Stimulated activated CD4-positive, alpha-beta T cell treated with anti-CD3 and anti-CD28 coated beads, Interleukin-2, amount 100 ng/mL, for 24 hours (primary cell): ENCODE measurements around the gene TOMT.
"Not testable (repeated sequence)": the region's sequence is repeated elsewhere in the genome, so short reads cannot be mapped to it uniquely, and the experiment has no call there.

Source experiments
- DNase-seq, 2 donors: peaks; one replicate each; pipeline ENCODE4 v3.0.0-alpha.2; 2020

Gene TOMT

DNA sequence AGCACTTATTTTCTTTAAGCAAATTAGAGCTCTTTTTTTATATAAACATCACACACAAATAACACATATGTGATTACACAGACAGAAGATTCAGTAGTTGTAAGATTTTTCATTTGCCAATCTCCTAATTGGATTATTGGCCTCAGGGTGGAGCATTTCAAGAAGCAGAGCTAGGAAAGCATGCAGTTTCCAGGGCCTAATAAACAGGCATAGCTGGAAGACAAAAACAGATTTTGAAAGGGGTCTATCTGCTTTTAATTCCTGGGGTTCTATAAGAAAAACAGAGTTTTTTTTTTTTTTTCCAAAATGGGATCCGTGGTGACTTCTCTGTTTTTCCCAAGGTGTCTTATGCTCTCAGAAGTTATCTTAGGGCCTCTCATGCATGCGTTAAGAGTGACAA lies 22.2 kb downstream of the TOMT start:
- DNase-seq, result no peak

DNA sequence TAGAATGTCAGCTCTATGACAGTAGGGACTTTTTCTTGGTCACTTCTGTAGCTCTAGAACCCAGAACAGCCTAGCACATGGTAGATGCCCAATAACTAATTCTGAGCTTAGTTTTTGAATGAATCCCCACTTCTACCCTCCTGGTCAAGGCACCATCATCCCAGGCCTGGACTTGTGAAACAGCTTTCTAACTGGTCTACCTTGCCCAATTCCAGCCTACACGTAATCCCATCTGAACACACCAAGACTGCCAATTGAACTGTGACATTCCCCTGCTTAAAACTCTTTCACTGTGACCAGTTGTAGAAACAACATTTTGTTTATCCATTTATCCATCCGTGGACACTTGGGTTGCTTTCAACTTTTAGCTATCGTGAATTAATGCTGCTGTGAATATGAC lies 23.7 kb downstream of the TOMT start:
- DNase-seq, result no peak

DNA sequence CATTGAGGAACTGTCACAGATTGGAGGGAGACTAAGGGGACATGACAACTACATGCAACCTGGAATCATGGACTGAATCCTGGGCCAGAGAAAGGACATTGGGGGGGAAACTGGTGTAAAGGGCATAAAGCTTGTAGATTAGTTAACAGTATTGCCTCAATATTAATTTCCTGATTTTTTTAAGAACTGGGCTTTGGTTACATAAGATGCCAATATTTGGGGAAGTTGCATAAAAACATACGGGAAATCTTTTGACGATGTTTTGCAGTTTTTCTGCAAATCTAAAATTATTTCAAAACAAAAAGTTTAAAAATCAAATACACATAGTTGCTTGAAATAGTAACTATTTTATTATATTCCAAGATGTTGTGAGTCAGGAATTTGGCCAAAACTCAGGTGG lies 26.9 kb downstream of the TOMT start:
- no peak for DNase-seq

DNA sequence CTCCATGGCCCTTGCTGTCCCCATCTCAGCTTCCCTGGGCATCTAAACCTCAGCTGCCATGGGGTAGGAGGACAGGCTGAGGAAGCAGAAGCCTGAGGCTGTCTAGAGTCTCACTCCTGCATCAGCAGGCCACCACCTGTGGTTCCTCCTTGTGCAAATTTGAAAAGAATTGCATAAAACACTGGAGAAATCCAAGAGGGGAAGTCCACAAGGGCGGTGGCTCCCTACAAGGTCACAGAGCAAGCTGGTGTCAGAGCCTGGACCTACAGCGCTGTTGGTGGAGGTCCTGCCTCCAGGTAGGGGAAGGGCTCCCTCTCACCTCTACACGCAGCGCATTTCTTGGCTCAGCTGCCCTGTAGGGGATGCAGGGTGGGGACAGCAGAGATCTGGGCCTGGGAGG lies 29.7 kb downstream of the TOMT start, which contains the start of gene FOLR3:
FOLR3 (plus strand) TSS at position 253 of the 400 bp plus-strand sequence. CDS start 228 bp downstream, outside the sequence.
- DNase-seq, result not testable (repeated sequence)

DNA sequence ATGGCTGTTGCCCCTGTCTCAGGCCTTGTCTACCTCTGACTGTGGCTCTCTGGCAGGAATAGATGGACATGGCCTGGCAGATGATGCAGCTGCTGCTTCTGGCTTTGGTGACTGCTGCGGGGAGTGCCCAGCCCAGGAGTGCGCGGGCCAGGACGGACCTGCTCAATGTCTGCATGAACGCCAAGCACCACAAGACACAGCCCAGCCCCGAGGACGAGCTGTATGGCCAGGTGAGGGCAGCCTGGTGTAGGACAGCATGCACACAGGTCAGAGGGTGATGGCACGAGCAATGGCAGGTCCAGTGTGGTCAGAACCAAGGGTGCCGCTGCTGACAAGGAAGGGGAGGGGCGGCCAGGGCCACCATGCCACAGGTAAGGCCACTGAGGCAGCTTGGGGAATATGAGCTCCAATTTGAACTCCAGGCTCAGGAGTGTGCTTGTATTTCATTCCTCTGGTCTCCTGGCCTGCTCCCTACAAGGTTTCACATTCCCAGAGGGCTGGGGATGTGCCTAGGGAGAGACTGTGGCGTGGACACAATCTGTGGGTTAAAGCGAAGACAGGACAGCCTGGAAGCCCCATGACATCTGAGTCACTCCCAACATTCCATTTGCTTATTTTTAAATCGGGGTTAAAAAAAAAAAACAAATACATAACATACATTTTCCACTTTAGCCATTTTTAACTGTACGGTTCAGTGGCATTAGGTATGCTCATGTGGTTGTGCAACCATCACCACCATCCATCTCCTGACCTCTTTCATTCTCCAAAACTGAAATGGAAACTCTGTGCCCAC lies 30.4 kb downstream of the TOMT start:
- DNase-seq, result no peak

DNA sequence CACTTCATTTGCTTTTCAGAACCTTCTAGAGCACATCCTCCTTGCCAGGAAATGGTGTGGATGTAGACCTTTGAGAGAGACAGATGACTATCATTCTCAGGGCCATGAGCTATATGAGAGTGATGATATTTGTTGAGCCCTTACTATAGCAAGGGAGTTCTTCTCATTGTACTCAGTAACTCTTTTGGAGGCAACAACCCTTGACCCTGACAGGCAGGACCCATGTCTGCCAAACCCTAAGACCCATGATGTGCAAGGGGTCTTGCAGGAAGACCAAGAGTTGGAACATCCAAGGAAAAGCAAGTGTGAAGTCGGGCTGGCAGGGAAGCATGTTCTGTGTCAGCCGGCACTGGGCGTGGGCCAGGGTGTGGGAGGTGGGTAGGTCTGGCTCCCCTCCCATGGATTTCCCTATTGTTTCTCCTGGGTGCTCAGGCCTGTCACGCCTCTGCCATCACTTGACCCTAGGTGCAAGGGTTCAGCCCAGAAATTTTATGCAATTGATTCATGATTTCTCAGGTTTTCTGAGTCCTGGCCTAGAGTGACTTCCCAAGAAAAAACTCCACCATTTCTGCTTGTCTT lies 31.0 kb downstream of the TOMT start:
- no peak for DNase-seq

DNA sequence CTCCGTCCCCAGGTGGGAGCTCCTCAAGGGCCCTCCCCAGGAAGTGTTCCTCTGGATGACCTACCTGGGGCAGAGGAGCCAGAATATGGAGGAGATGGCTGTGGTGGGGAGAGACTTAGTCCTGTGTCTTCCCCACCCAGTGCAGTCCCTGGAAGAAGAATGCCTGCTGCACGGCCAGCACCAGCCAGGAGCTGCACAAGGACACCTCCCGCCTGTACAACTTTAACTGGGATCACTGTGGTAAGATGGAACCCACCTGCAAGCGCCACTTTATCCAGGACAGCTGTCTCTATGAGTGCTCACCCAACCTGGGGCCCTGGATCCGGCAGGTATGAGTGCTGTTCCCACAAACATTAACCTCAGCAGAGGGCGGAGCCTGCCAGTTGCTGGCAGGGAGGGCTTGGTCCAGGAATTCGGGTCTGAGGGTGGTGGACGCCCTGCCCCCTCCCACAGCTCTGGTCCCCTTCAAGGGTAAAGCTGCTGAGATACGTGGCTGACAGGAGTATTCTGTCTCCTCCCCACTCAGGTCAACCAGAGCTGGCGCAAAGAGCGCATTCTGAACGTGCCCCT lies 33.2 kb downstream of the TOMT start:
- DNase-seq, result no peak

DNA sequence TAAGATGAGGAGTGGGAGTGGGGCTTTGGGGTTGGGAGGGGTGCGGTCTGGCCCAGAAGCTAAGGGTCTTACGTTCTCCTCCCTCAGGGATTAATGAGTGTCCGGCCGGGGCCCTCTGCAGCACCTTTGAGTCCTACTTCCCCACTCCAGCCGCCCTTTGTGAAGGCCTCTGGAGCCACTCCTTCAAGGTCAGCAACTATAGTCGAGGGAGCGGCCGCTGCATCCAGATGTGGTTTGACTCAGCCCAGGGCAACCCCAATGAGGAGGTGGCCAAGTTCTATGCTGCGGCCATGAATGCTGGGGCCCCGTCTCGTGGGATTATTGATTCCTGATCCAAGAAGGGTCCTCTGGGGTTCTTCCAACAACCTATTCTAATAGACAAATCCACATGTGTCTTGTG lies 33.8 kb downstream of the TOMT start:
- DNase-seq, result no peak

DNA sequence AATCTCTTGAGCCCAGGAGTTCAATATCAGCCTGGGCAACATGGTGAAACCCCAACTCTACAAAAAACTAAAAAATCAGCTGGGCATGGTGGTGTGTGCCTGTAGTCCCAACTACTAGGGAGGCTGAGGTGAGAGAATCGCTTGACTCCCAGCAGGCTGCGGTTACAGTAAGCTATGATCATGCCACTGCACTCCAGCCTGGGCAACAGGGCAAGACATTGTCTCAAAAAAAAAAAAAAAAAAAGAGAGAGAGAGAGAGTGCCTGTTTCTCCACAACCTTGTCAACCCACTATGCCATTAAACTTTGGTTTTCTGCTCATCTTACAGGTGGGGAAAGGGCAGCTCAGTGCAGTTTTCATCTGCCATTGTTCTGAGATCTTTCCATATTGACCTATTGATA lies 34.9 kb downstream of the TOMT start:
- no peak for DNase-seq

DNA sequence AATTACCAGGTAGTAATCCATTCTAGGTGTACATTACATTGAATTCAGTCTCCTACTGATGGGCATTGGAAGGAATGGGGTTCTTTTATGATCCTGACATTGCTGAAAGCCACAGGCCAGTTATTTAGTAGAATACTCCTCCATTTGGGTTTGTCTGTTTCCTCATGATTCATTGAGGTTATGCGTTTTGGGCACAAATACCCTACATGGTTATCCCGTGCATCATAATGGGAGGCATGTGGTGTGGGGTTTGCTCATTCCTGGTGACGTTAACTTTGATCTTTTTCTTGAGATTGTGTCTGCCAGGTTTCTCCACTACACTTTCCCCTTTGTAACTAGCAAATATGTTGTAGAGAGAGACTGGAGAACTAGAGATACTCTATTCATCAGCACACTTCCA lies 35.3 kb downstream of the TOMT start:
- peak in 1 of 2 donors; percentile 9 for DNase-seq

DNA sequence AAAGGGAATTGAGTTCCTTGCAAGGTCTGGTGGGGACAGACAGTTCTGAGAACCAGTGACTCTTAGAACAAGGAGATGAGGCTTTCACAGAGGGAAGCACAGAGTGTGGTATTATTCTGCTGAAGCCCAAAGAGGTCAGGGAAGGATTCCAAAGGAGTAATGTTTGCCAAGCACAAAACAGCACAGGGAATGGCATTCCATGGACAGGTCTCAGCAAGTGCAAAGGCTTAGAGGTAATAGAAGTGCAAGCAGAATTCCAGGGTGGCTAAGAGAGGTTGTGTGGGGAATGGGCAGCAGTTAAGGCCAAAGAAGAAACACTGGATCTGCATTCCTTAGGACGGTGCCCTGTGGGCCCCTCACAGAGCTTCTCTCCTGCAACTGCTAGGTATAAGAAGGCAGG lies 36.4 kb downstream of the TOMT start:
- DNase-seq, result not testable (repeated sequence)

DNA sequence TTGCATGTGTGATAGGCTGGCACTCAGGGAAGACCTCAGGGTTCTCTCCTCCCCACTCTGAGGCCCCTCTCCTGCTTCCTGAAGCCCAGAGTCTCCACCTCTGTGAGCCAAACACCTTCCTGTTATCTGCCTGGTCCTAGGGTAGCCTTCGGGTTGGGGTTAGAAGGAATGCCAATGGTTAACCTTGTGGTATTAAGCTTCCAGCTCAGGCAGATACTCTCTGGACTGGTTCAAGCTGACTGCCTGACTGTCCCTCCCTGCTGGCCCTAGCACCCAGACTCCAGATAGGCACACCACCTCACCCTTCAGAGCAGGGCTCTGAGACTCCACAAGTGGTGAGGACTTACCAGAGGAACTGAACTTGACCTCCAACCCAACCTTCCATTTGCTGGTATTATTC lies 36.8 kb downstream of the TOMT start:
- DNase-seq, result not testable (repeated sequence)

DNA sequence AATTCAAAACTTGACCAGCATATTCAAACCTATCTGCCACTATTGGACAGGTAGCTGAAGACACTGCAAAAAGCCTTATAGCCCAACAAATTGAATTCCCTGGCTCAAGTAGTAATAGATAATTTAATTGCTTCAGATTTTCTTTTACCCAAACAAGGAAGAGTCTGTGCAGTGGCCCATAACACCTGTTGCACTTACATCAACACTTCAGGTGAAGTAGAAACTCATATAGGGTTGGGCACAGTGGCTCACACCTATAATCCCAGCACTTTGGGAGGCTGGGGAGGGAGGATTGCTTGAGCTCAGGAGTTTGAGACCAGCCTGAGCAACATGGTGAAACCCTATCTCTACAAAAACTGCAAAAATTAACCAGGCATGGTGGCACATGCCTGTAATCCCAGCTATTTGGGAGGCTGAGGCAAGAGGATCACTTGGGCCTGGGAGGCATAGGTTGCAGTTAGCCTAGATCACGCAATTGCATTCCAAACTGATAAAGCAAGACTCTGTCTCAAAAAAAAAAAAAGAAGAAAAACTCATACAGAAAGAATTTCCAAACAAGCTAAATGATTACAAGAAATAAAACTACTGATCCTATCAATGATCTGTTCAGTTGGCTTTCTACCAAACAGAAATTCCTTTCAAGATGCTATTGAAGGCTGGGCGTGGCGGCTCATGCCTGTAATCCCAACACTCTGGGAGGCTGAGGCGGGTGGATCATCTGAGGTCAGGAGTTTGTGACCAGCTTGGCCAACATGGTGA lies 39.3 kb downstream of the TOMT start:
- no peak for DNase-seq

DNA sequence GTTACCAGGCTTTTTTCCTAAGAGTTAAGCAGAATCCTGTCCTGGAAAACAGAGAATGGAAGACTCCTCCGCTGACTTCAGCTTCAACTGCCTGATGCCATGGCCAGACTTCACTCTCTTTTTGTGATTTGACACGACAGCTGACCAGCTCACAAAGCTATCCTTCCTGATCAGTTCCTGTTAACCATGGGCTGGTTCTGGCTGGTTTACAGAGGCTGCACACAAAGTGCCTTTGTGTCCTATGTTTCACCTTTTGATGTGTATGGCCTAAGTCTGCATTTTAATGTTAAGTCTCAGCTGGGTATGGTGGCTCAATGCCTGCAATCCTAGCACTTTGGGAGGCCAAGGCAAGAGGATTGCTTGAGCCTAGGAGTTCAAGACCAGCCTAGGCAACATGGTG lies 40.9 kb downstream of the TOMT start:
- no peak for DNase-seq

DNA sequence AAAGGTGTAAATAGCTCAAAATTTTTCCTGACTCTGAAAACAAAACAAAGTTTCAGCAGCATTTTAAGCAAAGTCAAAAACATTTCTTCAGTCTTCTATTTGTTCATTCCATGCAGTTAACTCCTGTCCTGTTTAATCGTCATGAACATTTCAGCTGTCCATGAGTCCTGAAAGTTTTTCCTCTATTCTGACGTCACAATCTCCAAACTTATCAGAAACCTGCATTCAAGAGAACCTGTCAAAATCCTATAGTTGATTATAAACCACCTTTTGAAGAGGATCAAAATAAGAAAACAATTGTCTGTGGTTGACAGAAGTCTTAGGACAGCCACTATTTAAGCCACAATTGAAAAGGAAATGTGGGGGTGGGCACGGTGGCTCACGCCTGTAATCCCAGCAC lies 45.2 kb downstream of the TOMT start:
- no peak for DNase-seq

DNA sequence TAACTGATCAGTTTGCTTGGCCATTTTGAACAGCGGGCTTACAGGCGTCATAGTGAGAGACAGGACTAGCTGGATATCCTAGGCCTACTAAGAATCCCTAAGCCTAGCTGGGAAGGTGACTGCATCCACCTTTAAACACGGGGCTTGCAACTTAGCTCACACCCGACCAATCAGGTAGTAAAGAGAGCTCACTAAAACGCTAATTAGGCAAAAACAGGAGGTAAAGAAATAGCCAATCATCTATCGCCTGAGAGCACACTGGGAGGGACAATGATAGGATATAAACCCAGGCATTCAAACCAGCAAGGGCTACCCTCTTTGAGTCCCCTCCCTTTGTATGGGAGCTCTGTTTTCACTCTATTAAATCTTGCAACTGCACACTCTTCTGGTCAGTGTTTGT lies 48.1 kb downstream of the TOMT start:
- DNase-seq, result not testable (repeated sequence)

DNA sequence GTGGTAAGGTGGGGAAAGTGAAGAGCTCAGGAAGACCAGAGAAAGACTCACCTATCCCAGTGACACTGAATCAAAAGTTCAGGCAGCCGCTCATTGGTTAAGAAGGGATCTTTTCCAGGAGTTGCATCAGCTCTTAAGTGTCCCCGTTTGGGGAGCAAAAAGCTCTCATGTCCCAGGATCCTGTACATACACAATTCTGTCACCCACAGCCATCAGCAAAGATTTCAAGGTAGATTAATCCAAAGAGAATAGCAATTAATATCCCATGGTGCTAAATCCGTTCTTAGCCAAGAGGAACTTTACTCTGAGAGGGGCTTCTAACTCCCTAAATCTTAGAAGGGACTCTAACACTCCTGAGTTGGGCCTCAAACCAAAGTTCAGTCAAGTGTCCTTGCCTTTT lies 49.1 kb downstream of the TOMT start:
- no peak for DNase-seq

DNA sequence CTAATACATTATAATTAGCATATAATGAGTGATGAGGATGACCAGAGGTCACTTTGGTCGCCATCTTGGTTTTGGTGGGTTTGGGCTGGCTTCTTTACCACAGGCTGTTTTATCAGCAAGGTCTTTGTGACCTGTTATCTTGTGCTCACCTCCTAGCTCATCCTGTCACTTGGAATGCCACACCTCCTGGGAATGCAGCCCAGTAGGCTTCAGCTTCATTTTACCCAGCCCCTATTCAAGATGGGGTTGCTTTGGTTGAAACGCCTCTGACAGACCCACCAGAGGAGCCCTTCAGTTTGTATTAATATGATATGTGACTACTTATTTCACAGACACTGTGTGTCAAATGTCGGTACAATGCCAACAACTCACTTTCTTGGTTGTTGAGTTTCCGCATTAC lies 50.0 kb downstream of the TOMT start:
- no peak for DNase-seq

DNA sequence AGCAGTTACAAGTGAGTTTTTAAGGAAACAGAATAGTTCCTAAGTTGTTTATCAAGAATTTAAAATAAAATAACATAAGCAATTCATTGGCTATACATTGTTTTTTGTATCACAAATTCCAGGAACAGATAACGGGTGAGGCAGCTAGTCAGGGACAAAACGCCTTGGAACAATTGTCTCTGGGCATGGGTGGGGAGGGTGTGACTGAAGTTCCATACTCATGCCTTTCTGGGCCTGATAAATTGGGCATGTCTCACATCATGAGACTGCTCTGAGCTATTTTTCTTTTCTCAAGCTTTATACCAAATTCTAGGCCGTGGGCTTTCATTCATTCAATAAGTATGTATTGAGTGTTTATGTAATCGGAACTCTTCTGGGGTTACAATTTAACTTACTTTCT lies 51.4 kb downstream of the TOMT start:
- no peak for DNase-seq
